A549 (cell line): Measurements from ENCODE around the gene UFM1. TPM values are rescaled to one million over a fixed set of nuclear protein-coding genes. Genes with fewer than 3 reads are reported as not detected.

ENCODE experiments used
- ATAC-seq, 2 experiments: fragments of 200-7000 bp in 1 of 2; fragments of >200 bp in 1 of 2; cut with Nextera tagmentation in 1 of 2; cut with Tn5 transposase in 1 of 2; 3 replicates each; pipeline versions ENCODE4 v1.8.0 to v1.9.1; 2018 to 2020; ENCODE audit warnings: mild to moderate bottlenecking in 1 of 2, moderate library complexity in 1 of 2
- CTCF ChIA-PET: fragments of 300-600 bp; sonication (Branson Sonifier 250); formaldehyde crosslinking; extraction: SDS; loops from one replicate; lab custom pipeline; 2021; ENCODE audit warnings: antibody characterized with exemption, inconsistent platforms; lab: Yijun Ruan, JAX
- POLR2A ChIA-PET: fragments of 350-600 bp; formaldehyde crosslinking; extraction: SDS; loops from one replicate; lab custom pipeline; 2021; ENCODE audit warnings: antibody characterized with exemption, inconsistent platforms; lab: Yijun Ruan, JAX
- DNase-seq, 2 experiments: peaks; one replicate each; pipeline versions ENCODE4 v3.0.0 to v3.0.0-alpha.2; 2011 to 2016; ENCODE audit warnings: low read depth in 1 of 2, low spot score in 1 of 2
- FAIRE-seq: peaks from 2 replicates; lab custom pipeline; 2011; peaks lifted over from hg19 to GRCh38; lab: Jason Lieb, UNC
- H3K27ac ChIP-seq, 2 experiments: fragments of >200 bp; sonication (Bioruptor Twin); formaldehyde crosslinking; 3 replicates each; pipeline ENCODE4 v1.5.1; 2016 to 2017
- H3K4me1 ChIP-seq: fragments of >200 bp; sonication (Bioruptor Twin); formaldehyde crosslinking; 3 replicates; pipeline ENCODE4 v1.6.1; 2016
- H3K4me2 ChIP-seq: fragments of >200 bp; sonication (Bioruptor Twin); formaldehyde crosslinking; 3 replicates; pipeline ENCODE4 v1.6.1; 2016
- H3K4me3 ChIP-seq: fragments of >200 bp; sonication (Bioruptor Twin); formaldehyde crosslinking; 3 replicates; pipeline ENCODE4 v1.5.1; 2016
- H3K9me3 ChIP-seq: fragments of >200 bp; sonication (Bioruptor Twin); formaldehyde crosslinking; 3 replicates; pipeline ENCODE4 v1.6.1; 2016
- FOSL2 ChIP-seq, 2 experiments: fragments of 450-650 bp in 1 of 2; fragments of >200 bp in 1 of 2; sonication (Bioruptor Twin) in 1 of 2; formaldehyde crosslinking; IDR thresholded peaks; 2 replicates each; pipeline versions ENCODE4 v1.5.0 to v1.6.1; 2016 to 2020; ENCODE audit warnings: mild to moderate bottlenecking in 1 of 2, moderate library complexity in 1 of 2
- HOXA7 ChIP-seq: fragments of 250-450 bp; sonication (Bioruptor Pico); IDR thresholded peaks from 2 replicates; pipeline ENCODE4 v1.5.0; 2020; ENCODE audit warnings: mild to moderate bottlenecking, moderate library complexity
- MAZ ChIP-seq: fragments of 150-350 bp; IDR thresholded peaks from 2 replicates; pipeline ENCODE4 v1.6.1; 2014; ENCODE audit warnings: antibody characterized with exemption, low read depth, low read length, borderline replicate concordance
- RARB ChIP-seq: fragments of 250-450 bp; sonication (Bioruptor Pico); IDR thresholded peaks from 2 replicates; pipeline ENCODE4 v1.8.0; 2021; ENCODE audit warnings: mild to moderate bottlenecking, moderate library complexity
- ZNF302 ChIP-seq: fragments of 250-450 bp; sonication (Bioruptor Pico); IDR thresholded peaks from 2 replicates; pipeline ENCODE4 v1.9.0; 2021; ENCODE audit warnings: inconsistent platforms, mild to moderate bottlenecking, moderate library complexity
- WGBS: methylation state at CpG from one replicate; pipeline ENCODE4 v1.1.6; 2017; ENCODE audit errors: missing lambda C conversion rate; 5-methylcytosine and 5-hydroxymethylcytosine counted together
- polyA plus RNA-seq, 4 experiments: library from polyadenylated mRNA; depleted of rRNA in 3 of 4; stranded (reverse); fragments of >200 nt; fragmentation: RNase III in 1 of 4; extraction: RNeasy Plus Mini Kit Qiagen cat#74134 plus additional on column Dnase treatment in 1 of 4; gene quantifications; 2 replicates in 3 of 4; 3 replicates in 1 of 4; pipeline ENCODE4 v1.2.3, GENCODE V29; 2011 to 2017
- TF ChIP-seq, protein P1 (sequence below): fragments of 200-600 bp; sonication (generic); IDR thresholded peaks from 2 replicates; pipeline ENCODE4 v1.6.1; 2016; ENCODE audit warnings: antibody characterized with exemption, mild to moderate bottlenecking, moderate library complexity

Gene UFM1
- polyA plus RNA-seq, 2 of the 4 experiments (the other 2 are of a cell fraction): 35.7 to 67.6 TPM

GRCh38 chr13:38412266-38412665 is 62.6 kb downstream of the UFM1 start:
- no peak for FAIRE-seq
- POLR2A ChIA-PET: no interaction called here
- no peak for ATAC-seq
- TF ChIP-seq HOXA7 (no peak), ZNF302 (no peak), MAZ (no peak), RARB (CRISPR knock-in tag) (no peak), FOSL2 (IDR thresholded peaks at IDR 0.05) (no peak), FOSL2 (CRISPR knock-in tag; IDR thresholded peaks at IDR 0.05) (no peak)
- TF ChIP-seq, protein P1, sequence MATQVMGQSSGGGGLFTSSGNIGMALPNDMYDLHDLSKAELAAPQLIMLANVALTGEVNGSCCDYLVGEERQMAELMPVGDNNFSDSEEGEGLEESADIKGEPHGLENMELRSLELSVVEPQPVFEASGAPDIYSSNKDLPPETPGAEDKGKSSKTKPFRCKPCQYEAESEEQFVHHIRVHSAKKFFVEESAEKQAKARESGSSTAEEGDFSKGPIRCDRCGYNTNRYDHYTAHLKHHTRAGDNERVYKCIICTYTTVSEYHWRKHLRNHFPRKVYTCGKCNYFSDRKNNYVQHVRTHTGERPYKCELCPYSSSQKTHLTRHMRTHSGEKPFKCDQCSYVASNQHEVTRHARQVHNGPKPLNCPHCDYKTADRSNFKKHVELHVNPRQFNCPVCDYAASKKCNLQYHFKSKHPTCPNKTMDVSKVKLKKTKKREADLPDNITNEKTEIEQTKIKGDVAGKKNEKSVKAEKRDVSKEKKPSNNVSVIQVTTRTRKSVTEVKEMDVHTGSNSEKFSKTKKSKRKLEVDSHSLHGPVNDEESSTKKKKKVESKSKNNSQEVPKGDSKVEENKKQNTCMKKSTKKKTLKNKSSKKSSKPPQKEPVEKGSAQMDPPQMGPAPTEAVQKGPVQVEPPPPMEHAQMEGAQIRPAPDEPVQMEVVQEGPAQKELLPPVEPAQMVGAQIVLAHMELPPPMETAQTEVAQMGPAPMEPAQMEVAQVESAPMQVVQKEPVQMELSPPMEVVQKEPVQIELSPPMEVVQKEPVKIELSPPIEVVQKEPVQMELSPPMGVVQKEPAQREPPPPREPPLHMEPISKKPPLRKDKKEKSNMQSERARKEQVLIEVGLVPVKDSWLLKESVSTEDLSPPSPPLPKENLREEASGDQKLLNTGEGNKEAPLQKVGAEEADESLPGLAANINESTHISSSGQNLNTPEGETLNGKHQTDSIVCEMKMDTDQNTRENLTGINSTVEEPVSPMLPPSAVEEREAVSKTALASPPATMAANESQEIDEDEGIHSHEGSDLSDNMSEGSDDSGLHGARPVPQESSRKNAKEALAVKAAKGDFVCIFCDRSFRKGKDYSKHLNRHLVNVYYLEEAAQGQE: no peak
- WGBS: 4% methylated on average over 1 of the region's 1 CpG
- DNase-seq: no peak
- Histone ChIP-seq H3K9me3 (no peaks in the 10 kb centered on the region), H3K27ac (no peak overlapping the region), H3K4me3 (no peak overlapping the region), H3K4me2 (no peak overlapping the region), H3K4me1 (no peaks in the 10 kb centered on the region)
- CTCF ChIA-PET: no interaction called here
